ENCODE data around the gene HCN4.
"Not testable (repeated sequence)": the region's sequence is repeated elsewhere in the genome, so short reads cannot be mapped to it uniquely, and the experiment has no call there.

HCN4 gene

GRCh38 chr15:73368301-73369136, at the start of gene HCN4:
TSS of gene HCN4 (minus strand) at chr15:73368958. CDS start at chr15:73368270, 688 bp downstream.
- DNase-seq, result no peak

GRCh38 chr15:73414876-73415275, 46.1 kb upstream of the HCN4 start:
- no peak for DNase-seq

- DNase-seq, result no peak
Measured at GRCh38 chr15:73403171-73403570, 34.4 kb upstream of the HCN4 start.

DNA sequence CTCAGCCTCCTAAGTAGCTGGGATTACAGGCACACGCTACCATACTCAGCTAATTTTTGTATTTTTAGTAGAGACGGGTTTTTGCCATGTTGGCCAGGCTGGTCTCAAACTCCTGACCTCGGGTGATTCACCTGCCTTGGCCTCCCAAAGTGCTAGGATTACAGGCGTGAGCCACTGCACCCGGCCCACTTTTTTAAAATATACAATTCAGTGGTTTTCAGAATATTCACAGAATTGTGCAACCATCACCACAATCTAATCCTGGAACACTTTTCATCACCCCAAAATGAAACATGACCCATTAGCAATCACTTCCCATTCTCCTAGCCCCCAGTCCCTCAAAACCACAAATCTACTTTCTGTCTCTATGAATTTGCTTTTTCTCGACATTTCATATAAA, 31.5 kb upstream of the HCN4 start:
- DNase-seq, result not testable (repeated sequence)

- no peak for DNase-seq
Measured at GRCh38 chr15:73398861-73399260, 30.1 kb upstream of the HCN4 start.

GRCh38 chr15:73397461-73397860, 28.7 kb upstream of the HCN4 start:
- no peak for DNase-seq

- no peak for DNase-seq
Measured at GRCh38 chr15:73395671-73396070, 26.9 kb upstream of the HCN4 start.

- no peak for DNase-seq
Measured at GRCh38 chr15:73394782-73395181, 26.0 kb upstream of the HCN4 start.

DNA sequence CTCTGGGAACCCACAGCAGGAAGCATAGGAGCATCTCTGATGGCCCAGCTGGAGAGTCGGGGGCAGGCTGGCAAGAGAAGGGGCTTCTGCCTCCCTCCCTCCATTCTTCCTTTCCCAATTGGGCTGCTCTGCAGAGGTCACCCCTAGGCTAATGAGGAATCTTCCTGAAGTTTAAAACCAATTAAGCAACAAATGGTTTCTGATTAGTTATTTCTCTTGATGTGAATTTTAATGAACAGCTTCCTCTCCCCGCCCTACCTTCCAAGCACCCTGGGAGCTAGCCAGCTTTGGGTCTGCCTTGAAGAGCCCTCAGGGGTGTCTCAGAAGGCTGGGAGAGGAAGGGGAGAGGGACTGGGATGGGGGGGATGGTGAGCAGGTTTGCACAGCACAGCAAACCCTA, 24.6 kb upstream of the HCN4 start:
- no peak for DNase-seq

DNA sequence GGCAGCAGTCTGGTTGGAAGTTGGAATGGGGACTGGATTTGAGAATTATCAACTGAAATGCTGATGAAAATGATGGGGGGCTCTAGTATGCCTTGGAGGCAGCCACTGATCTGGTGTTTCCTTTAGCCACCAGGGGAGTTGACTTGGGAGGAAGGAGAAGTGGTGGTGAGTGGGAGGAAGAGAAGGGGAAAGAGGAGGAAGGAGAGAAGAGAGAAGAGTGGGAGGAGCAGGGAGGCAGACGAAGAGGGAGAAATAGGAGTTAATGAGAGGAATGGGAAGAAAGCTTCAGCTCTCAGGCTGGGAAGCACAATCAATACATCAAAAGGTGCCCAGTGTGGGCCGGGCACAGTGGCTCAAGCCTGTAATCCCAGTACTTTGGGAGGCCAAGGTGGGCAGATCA, 23.3 kb upstream of the HCN4 start:
- no peak for DNase-seq

- DNase-seq, result no peak
Measured at GRCh38 chr15:73391128-73391872, 22.5 kb upstream of the HCN4 start.

DNA sequence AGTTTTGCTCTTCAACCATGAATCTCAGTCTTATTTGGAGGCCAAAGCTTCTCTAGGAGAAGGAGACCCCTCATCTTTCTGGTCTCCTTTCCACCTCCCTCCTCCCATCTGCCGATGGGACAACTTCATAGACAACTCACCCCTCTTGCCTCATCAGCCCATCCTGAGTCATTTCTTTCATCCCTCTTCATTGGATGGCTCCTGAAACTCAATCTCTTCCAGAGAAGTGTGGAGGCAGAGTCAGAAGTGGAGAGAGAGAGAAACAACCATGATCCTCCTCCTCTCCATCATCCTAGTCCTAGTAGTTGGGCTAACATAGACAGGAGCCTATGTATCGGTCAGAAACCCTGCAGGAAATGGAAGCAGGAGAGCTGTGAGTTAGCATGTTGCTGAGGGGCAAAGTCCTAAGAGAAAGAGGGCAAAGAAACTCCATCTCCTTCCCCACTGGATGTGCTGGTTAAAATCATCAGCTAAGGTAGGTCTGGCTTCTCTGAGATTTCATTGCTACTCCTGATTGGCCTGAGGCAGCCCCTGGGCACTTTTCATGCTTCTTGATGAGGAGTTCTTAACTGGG, 21.3 kb upstream of the HCN4 start:
- DNase-seq, result no peak

DNA sequence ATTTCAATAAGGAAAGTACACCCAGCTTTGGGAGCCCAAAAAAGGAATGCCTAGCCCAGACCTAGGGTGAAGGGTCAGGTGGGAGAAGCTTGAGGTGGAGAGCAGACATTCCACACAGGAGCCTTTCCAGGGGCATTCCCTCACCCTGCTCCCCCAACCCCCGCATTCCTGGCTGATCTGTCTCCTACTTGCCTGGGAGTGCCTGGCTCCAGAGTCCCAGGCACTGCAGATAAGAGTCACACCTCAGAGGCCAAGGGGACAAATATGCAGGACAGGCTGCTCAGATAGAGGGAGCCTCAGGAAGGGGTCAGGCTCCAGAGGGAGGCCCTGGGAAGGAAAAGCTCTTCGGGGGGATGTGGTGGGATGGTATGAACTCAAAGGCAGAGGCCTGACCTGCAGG, 20.8 kb upstream of the HCN4 start:
- DNase-seq, result no peak

- DNase-seq, result peak; percentile 62 to 94
Measured at GRCh38 chr15:73388256-73388781, 19.6 kb upstream of the HCN4 start.

DNA sequence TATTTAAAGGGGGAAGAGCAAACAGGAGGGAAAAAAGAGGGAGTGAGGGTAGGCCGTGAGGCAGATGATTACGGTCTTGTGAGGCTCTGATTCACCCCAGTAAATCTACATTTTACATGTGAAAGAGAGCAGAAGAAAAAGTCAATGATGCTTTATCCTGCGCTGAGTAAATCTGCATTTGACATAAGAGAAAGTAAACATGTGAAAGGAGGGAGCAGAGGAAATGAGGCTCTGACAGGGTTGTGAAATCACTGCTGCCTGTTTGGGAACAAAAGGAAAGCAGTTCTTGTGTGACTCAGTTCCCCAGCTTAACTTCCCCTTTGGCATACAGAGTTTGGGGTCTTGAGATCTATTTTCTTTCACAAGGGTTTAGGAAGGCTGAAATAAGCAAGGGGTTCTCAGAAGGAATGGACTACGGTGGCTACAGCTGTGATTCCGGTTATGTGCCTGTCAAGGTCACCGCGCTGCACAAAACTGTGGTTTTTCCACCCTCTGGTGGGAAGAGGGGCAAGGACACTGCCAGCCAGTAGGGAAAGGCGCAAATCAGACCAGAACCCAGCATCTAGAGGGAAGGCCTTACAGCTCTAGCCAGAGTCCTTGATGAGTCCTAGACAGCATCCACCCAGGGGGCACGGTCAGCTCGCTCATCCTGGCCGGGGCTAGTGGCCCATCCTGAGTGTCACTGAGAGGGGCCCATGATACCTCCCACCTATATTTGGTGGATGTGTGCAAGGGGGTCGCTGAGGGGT, 18.9 kb upstream of the HCN4 start:
- DNase-seq, result no peak

GRCh38 chr15:73386886-73387506, 18.2 kb upstream of the HCN4 start:
- no peak for DNase-seq

- no peak for DNase-seq
Measured at GRCh38 chr15:73386238-73386637, 17.5 kb upstream of the HCN4 start.

DNA sequence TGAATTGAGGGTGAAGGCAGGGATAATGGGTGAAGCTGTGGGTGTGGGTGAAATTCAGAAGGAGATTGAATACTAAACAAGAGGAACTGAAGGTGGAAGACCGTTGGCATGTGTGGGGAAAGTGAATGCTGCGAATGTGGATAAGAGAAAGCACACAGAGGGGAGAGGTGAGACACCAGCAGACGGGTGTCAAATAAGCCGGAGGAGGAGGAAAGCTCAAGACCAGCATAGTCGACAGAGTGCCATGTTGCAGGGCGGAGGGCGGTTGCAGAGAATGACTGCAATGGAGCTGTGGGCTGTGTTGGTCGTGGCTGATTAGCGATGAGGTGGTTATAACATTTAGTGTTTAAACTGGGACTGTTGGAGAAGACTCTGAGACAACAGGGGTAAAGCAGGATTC, 16.4 kb upstream of the HCN4 start:
- DNase-seq, result no peak

DNA sequence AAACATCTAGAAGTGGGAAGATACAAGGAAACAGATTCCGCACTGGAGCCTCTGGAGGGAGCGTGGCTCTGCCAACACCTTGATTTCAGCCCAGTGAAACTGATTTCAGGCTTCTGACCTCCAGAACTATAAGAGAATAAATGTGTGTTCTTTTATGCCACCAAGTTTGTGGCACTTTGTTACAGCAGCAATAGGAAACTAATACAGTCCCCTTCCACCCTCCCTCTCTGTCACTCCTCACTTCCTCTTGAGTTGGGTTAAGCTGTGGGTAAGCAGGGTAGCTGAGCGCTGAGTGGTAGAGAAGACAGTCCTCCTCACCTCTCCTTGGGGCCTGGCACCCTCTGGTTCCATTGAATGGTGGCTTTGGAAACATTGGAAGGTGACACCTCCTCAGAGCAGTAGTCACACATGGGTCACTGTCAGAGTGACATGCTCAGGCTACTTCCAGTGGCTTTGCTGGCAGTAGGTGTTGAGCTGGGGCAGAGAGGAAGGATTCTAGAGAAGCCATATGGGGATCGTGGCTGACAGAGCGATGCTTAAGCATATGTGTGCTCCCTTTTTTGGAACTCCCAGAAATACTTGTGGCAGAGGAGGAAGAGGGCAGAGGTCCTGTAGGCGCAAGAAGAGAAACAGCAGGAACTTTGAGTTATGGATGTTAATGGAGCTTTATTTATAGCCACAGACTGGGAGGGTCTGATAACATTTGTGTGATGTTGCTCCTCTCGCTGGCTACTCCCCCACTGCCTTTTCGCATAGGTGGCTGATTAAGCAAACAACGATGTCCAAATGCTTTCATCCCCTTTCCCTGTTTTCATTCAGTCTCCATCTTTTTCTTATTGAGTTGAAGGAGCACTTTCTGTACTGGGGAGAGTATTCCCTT, 14.8 kb upstream of the HCN4 start:
- DNase-seq, result no peak

DNA sequence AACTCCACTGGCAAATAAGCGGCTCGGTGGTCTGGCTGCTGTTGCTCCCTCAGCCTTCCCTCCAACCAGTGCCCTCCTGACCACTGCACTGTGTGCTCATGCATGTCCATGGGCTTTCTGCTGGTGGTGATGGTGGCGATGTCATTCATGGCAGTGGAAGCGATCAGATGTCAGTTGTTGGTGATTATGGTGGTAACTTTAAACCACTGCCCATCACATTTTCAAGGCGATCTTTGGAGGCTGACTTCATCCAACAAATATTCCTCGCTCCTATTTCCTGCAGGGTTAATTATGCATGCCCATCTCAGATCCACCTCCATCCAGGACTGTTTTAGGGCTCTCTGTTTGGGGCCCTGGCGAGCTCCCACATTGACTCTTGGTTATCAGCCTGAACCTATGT, 13.4 kb upstream of the HCN4 start:
- DNase-seq, result no peak

GRCh38 chr15:73380661-73381060, 11.9 kb upstream of the HCN4 start:
- DNase-seq, result no peak

All from SW 1271 (cell line).